ENCODE data around the gene ACTL7A.
"Not testable (repeated sequence)": the region's sequence is repeated elsewhere in the genome, so short reads cannot be mapped to it uniquely, and the experiment has no call there.

The ACTL7A gene

DNA sequence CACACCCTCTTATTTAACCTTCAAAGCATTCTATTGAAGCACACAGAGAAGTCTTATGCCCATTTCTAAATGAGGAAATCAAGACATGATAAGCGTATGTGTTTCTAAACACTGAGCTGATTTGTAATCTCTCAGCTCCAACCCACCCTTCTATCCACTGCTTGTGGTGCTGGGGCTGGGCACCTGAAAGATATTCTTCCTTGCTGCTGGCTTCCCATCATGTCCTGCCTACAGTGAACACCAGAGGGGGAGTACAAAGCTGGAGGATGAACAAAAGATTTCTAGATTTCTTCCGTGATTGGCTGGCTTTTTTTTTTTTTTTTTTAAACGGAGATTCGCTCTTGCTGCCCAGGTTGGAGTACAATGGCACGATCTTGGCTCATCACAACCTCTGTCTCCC is 14.4 kb downstream of the ACTL7A start:
- DNase-seq (ENCODE audit: low read depth in 3 of 3) = no peak

DNA sequence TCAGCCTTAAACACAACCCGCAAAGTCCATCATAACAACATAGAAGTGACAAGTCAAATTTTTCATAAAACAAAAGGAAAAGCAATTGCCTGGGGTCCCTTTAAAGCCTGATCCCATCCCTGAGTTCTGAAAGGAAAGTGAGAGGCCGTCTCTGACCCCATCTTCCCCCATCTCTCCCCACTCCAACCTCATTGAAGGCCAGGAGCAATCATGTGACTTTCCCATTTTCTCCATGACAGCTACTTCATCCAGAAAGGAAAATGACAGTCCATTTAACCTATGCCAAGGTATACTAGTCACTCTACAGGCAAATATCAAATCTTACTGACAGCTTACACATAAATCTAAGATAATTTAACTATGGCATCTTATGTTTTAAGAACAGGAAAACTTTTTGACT is 15.5 kb downstream of the ACTL7A start:
- DNase-seq (ENCODE audit: low read depth in 3 of 3) = no peak

DNA sequence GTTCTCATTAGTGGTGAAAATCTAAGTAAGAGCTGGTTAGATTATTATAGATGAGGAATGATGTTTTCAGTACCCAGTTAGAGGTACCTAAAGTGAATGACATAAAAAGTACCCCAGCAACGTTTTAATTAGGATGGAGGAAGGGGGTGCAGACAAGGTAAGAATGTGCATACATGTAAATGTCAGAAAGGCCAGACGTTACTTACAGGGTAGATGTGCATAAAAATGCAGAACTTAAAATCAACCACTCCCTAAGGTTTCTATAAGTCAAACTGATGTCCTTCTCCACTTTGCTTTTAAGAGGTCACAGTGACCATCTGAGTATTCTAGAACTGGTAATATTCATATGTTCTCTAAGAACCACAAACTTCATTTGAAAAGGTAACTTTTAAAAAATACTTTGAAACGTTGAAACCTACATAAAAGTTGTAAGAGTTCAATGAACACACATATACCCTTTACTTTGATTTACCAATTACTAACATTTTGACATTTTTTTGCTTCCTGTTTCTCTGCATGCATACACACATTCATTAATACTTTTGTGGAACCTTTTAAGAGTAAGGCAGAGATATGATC is 18.8 kb downstream of the ACTL7A start:
- DNase-seq (ENCODE audit: low read depth in 3 of 3) = no peak

DNA sequence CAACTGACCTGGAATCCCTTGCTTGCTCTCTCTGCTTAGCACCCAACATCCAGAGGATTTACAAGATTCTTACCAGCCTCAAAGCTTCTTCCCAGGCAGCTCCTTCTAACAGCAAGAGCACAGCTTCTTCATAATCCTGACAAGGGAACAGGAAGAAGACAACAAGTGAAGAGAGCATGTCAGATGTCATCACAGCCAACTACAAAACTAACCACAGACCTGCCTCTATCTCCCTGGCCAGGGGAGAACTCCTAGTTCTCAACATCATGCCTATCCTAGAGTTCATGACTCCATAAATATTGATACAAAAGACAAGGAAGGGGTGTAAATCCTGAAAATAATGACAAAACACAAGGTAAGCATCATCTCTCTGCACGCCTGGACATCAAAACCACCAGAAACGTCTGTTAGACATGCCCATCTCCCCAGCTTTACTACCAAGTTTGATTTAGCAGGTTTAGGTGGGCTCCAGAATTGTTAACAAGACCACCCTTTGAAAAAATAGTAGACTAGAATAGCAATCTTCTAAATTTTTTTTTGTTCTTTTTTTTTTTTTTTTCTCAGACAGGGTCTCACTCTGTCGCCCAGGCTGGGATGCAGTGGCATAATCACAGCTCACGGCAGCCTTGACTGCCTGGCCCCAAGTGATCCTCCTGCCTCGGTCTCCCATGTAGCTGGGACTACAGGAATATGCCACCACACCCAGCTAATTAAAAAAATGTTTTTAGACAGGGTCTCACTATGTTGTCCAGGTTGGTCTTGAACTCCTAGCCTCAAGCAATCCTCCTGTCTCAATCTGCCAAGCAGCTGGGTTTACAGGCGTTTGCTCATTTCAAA is 20.2 kb downstream of the ACTL7A start:
- DNase-seq (ENCODE audit: low read depth in 3 of 3) = no peak

DNA sequence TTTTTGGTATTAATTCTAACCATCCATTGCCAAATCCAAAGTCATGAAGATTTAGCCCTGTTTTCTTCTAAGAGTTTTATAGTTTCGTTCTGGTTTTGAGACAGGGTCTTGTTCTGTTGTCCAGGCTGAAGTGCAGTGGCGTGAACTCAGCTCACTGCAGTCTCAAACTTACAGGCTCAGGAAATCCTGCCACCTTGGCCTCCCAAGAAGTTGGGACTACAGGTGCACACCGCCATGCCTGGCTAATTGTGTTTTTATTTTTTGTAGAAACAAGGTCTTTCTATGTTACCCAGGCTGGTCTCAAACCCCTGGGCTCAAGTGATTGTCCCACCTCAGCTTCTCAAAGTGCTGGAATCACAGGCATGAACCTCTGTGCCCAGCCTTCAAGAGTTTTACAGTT is 21.0 kb downstream of the ACTL7A start:
- DNase-seq (ENCODE audit: low read depth in 3 of 3) = no peak

DNA sequence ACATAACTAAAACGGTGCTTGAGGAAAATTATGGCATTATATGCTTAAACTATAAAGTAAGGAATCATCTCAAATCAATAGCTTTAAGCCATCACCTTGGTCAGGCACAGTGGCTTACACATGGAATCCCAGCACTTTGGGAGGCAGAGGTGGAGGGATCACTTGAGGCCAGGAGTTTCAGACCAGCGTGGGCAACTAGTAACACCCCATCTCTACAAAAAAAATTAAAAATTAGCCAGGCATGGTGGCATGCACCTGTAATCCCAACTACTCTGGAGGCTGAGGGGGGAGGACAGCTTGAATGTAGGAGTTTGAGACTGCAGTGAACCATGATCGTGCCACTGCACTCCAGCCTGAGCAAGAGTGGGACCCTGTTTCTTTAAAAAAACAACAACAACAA is 22.6 kb downstream of the ACTL7A start:
- no peak for DNase-seq (ENCODE audit: low read depth in 3 of 3)

DNA sequence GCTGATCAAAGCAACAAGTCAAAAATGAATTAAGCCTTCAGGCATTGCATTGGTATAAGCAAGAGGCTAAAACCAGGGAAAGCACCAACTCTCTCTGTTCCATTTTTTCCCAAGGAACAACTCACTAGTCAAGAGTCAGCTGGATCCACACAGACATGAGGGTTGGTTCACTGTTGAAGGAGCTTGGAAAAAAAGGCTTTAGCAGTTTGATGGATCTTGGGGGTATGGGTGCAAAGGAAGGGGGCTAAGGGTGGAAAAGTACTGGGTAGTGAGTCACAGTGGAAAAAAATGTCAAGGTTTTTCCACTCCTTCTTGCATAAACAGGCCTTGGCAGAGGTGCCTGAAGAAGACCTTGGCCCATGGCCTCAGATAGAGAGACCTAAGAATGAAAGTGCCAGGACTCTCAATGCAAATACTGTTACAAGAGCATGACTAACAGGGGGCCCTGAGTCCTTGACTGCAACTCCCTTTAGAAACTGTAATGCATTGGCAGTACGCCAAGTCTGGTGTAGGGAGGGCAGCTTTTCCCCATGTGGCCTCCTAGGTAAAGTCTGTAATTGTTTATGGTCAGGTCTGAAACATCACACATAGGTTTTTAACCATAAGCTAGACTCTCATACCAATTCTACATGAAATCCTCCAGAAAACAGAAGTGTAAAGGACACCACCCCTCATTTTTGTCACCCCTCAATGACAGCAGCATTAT is 23.7 kb downstream of the ACTL7A start:
- peak; percentile 38 to 54 (median 40) for DNase-seq (ENCODE audit: low read depth in 3 of 3)

DNA sequence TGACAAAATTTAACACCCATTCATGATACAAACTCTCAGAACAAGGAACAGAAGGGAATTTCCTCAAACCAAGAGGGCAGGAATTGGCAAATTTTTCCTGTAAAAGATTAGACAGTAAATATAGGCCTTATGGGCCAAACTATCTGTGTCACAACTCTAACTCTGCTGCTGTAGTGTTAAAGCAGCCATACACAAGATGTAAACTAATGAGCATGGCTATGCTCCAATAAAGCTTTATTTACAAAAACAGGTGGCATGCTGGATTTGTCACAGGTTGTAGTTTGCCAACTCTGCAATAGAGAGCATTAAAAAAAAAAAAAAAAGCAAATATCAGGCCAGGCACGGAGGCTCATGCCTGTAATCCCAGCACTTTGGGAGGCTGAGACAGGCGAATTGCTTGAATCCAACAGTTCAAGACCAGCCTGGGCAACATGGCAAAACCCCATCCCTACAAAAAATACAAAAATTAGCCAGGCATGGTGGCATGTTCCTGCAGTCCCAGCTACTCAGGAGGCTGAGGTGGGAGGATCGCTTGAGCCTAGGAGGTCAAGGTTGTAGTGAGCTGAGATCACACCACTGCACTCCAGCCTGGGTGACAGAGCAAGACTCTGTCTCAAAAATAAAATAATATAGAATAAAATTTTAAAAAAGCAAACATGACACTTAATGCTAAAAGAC is 24.7 kb downstream of the ACTL7A start:
- not testable (repeated sequence) for DNase-seq (ENCODE audit: low read depth in 3 of 3)

DNA sequence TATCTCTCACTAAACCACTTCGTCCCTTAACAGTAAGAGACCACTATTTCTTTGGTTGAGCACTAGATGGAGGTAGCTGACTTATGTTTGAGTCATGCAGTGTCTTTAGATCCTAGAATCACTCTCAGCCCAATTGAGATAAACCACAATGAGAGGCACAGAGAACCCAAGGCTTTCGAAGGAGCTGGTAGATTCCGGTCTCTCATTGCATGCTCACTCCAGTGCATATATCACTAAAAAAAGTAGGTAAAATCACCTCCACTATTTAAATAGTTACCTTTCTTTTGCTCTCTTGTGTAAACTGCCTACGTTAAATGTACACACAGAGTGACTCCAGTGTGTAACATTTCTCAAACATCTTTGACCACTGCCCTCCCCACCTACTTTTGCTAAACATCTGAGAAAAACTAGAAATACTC is 27.6 kb downstream of the ACTL7A start:
- no peak for DNase-seq (ENCODE audit: low read depth in 3 of 3)

DNA sequence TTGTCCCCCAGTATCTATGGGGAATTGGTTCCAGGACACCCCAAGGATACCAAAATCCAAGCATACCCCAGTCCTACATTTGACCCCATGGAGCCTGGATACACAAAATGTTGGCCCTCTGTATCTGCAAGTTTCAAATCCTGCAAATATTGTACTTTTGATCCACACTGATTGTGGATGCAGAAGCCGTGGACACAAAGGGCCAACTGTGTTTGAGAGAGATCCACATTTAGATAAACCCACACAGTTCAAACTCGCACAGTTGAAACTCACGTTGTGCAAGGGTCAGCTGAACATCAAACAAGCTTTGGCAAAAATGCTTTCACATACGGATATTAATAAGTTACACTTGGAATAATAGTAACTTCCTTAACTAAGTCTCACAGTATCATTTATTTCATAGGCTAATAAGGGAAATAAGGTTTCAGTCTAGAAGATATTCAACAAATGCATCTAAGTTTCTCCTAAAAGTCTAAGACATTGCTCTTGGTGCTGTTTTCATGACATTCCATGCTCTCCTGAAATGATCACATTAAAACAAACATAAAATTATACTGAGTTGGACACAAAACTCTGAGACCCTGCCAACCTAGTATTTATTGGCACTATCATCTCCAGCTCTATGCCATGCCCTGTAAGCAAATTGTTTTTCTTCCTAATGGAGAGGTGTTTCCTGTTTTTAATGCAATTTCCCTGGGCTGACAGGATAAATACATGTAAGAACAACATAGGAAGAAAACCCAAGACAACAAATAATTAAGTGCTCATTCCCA is 32.3 kb downstream of the ACTL7A start:
- no peak for DNase-seq (ENCODE audit: low read depth in 3 of 3)

DNA sequence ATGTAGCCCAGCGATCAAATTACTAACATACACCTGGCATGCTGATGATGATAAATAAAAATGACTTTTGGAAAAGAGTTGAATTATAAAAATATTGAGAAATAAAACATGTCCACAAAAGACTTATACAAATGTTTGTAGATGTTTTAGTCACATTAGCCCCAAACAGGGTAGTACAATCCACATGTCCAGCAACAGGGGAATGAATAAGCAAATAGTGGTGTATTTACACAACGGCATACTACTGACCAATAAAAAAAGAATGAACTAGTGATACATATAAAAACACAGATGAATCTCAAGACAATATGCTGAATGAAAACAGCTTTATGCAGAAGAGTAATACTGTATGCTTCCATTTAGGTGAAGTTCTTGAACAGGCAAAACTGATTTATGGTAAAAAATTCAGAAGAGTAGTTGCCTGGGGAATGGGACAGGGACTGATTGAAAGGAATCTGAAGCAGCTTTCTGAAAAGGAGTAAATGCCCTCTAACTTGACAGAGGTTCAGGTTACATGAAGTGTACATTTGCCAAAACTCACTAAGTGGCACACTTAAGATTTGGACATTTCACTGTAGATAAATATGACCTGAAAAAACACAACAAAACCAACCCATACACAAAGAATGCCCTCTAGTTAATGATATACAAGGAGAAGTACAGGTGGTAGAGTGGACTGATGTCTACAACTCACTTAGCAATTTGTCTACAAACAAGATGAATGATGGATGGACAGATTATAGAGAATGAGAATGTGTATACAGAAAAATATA is 35.4 kb downstream of the ACTL7A start:
- no peak for DNase-seq (ENCODE audit: low read depth in 3 of 3)

DNA sequence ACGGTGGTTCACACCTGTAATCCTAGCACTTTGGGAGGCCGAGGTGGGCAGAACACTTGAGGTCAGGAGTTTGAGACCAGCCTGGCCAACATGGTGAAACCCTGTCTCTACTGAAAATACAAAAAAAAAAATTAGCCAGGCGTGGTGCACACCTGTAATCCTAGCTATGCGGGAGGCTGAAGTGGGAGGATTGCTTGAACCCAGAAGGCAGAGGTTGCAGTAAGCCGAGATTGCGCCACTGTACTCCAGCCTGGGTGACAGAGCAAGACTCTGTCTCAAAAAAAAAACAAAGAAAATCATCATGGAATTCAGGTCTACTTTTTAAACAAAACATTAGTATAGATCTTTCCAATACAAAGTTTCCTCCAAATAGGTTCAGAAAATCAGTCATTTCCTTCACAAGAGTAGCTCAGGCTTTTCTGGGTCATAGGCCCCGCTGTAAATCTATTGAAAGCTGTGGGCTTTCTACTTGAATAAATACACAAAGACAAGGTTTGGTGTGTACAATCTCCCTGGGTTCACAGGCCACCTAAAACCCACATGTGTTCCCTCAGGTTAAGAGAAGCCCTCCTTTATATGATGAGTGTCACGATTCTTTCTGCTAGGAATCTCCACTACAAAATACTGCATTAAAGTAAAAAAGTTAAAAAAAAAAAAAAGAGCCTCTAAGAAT is 37.1 kb downstream of the ACTL7A start:
- not testable (repeated sequence) for DNase-seq (ENCODE audit: low read depth in 3 of 3)

DNA sequence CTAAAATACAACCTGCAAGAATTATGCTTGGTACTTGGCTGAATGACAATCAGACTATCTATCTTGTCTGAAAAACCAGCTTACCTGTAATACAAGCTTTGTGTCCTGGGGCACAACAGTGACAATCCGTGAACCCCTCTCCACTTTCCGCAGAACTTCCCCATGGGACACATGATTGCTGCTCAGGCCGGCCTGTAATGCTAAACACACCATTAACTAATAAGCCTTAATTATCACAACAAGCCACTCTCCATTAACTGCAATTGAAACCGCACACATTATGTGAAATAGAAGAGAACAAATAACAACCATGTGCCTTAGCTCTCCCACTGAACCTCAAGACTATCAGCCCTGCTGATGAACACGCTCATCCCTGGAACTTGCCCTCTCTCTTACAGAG is 38.1 kb downstream of the ACTL7A start:
- DNase-seq (ENCODE audit: low read depth in 3 of 3) = no peak

DNA sequence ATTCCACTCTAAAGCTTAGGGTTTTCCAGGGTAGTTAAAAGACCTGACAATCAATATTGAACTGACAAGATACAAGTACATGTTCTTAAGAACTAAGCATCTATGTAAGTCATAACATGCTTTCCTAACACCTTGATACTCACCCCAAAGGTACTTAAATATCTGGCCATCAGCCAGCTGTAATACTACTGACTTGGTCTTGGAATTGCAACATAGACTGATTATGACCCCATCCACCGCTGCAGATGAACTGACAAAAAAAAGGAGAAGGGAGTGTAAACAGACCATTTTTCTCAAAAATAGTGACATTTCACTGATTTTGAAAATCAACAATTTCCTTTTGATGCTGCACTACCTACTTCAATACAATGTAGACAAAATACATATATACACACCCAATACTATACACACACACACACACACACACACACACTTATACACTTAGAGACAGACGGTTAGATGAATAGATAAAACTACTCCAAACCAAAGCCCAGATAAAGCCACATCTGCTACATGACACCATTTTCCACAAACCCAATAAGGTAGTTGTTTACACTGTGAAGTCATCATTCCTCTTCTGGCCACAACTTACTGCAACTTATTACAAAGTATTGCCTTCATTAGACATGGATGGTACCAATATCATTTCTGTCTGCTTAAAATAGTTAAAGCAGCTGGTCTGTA is 41.5 kb downstream of the ACTL7A start:
- DNase-seq (ENCODE audit: low read depth in 3 of 3) = no peak

DNA sequence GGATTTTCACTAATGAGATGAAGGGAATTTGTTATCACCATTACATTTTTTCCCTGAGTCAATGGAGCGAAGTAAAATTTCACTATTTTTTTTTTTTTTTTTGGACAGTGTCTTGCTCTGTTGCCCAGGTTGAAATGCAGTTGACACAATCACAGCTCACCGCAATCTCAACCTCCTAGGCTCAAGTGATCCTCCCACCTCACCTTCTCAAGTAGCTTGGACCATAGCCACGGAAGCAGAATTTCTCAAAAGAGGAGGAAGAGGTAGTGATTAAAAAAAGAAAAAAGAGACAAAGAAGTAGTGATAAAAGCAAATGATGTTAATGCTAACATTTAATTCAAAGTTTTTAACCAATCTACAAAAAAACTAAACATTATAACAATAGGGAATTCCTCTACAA is 42.1 kb downstream of the ACTL7A start:
- no peak for DNase-seq (ENCODE audit: low read depth in 3 of 3)

DNA sequence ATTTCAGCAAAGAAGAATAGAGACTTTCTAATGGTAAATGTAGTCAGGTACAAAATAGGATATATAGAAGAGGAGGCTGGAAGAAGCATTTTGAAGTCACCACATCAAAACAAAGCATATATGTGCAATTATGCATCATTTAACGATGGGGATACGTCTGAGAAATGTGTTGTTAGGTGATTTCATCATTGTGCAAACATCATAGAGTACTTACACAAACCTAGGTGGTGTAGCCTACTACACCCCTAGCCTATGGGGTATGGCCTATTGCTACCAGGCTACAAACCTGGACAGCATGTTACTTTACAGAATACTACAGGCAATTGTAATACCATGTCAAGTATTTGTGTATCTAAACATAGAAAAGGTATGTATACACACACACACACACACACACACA is 43.4 kb downstream of the ACTL7A start:
- no peak for DNase-seq (ENCODE audit: low read depth in 3 of 3)

DNA sequence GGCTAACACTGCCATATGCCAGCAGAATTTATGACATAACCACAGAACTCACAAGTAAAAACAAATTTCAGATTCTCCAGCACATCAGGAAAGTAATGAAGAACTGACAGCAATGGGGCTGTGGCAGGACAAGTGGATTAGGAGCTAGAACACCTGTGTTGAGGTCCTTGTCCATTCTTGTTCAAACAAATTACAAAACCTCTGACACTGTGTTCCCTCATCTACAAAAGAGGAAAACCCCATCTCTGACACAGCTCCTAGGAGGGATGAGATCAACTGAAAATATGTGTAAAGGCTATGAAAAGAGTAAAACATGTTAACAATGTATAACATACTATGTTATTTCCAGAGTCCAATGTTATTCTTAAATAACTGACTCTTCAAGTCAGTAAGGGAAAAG is 48.3 kb downstream of the ACTL7A start:
- DNase-seq (ENCODE audit: low read depth in 3 of 3) = no peak

DNA sequence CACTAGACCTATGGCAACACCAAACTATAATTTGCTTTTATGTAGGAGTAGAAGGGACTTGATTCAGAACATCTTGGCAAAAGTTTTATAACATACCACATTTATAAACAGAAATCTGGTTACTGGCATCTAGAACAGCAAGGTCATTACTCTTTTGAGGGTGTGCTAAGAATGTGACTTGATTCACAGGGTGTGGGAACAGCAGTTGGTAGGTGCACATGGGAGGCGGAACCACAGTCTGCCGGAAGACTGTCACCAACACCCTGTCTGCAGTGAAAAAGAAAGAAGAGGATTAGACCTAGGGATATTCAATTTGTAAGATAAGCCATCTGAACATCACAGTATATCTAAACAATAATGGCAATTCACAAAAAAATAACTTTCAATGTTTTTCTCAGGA is 48.8 kb downstream of the ACTL7A start:
- DNase-seq (ENCODE audit: low read depth in 3 of 3) = no peak

DNA sequence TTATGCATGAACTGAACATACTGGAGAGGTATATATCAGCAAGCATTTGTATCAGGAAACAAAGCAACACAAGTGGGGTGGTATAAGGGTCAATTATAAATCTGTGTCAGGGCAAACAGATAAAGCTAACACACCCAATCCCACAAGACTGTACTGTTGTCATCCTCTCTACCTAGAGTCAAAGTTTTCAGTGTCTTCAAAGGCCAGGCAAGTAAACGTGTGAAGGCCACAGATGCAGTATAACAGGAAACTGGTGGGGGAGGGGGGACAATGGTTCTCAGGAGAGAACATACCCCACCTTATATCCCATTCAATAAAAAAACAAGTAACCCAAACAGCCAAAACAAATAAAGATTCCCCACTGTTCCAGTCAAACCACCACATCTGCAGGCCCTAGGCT is 49.8 kb downstream of the ACTL7A start:
- no peak for DNase-seq (ENCODE audit: low read depth in 3 of 3)

All from stimulated activated CD4-positive, alpha-beta T cell treated with anti-CD3 and anti-CD28 coated beads, TNF-alpha, amount 100 ng/mL, for 24 hours (primary cell).